ENCODE measurements around the gene KMT2E. TPM values are rescaled to one million over a fixed set of nuclear protein-coding genes. Genes with fewer than 3 reads are reported as not detected.

The KMT2E gene
- polyA plus RNA-seq, 2 of the 4 experiments (the other 2 are of a cell fraction), result 9.4 to 23.4 TPM

DNA sequence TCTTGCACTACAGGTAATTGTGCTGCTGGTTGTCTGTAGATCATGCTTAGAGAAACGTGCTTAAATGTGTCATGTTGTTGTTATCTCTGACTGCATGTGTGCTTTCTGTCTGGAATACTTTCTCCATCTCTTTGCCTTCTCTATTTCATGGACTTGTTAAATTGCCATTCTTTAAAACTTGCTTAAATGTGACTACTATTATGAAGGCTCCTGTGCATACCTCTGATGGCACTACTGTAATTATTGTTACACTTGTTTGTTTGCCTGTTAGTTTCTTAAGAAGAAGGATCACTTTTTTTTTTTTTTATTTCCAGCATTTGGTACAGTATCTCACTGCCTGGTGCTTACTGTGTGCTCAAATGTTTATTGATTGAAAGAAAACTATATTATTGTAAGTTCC, 41.6 kb downstream of the KMT2E start:
- FAIRE-seq (no peak), ATAC-seq (no peak), DNase-seq (ENCODE audit: low read depth in 1 of 2, low spot score in 1 of 2) (no peak)
- Histone ChIP-seq H3K27ac (no peak overlapping the region), H3K4me1 (peaks cover 6% of the 10 kb centered on the region; the same call in 1 of the 3 replicates), H3K9me3 (no peaks in the 10 kb centered on the region), H3K4me2 (no peak overlapping the region), H3K4me3 (no peak overlapping the region)
- ChIA-PET POLR2A (no interaction called here), CTCF (interaction anchor here (1.1 kb wide), 2 partner anchors 10 to 74 kb away, joined by 3 to 4 read pairs; no protein-coding TSS in a partner anchor)
- 74% methylated on average over 1 of the region's 1 CpG for WGBS (ENCODE audit: missing lambda C conversion rate)
- TF ChIP-seq ZC3H11A (IDR thresholded peaks at IDR 0.05) (no peak), MAZ (IDR thresholded peaks at IDR 0.05; ENCODE audit: borderline replicate concordance, low read depth, low read length) (no peak), POLR2AphosphoS2 (conservative IDR thresholded peaks at IDR 0.05; ENCODE audit: low read length) (no peak), ZFP36 (IDR thresholded peaks at IDR 0.05; ENCODE audit: borderline replicate concordance, partially characterized antibody) (no peak), RNF2 (IDR thresholded peaks at IDR 0.05; ENCODE audit: borderline replicate concordance, low read depth) (no peak), KDM5A (IDR thresholded peaks at IDR 0.05) (no peak), SREBF2 (IDR thresholded peaks at IDR 0.05) (no peak), HOXB5 (CRISPR knock-in tag; IDR thresholded peaks at IDR 0.05) (no peak)
- TF ChIP-seq, protein P1, sequence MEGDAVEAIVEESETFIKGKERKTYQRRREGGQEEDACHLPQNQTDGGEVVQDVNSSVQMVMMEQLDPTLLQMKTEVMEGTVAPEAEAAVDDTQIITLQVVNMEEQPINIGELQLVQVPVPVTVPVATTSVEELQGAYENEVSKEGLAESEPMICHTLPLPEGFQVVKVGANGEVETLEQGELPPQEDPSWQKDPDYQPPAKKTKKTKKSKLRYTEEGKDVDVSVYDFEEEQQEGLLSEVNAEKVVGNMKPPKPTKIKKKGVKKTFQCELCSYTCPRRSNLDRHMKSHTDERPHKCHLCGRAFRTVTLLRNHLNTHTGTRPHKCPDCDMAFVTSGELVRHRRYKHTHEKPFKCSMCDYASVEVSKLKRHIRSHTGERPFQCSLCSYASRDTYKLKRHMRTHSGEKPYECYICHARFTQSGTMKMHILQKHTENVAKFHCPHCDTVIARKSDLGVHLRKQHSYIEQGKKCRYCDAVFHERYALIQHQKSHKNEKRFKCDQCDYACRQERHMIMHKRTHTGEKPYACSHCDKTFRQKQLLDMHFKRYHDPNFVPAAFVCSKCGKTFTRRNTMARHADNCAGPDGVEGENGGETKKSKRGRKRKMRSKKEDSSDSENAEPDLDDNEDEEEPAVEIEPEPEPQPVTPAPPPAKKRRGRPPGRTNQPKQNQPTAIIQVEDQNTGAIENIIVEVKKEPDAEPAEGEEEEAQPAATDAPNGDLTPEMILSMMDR (IDR thresholded peaks at IDR 0.05), result no peak
- TF ChIP-seq, protein P2, sequence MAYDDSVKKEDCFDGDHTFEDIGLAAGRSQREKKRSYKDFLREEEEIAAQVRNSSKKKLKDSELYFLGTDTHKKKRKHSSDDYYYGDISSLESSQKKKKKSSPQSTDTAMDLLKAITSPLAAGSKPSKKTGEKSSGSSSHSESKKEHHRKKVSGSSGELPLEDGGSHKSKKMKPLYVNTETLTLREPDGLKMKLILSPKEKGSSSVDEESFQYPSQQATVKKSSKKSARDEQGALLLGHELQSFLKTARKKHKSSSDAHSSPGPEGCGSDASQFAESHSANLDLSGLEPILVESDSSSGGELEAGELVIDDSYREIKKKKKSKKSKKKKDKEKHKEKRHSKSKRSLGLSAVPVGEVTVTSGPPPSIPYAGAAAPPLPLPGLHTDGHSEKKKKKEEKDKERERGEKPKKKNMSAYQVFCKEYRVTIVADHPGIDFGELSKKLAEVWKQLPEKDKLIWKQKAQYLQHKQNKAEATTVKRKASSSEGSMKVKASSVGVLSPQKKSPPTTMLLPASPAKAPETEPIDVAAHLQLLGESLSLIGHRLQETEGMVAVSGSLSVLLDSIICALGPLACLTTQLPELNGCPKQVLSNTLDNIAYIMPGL (CRISPR knock-in tag; IDR thresholded peaks at IDR 0.05; ENCODE audit: borderline replicate concordance), result no peak

DNA sequence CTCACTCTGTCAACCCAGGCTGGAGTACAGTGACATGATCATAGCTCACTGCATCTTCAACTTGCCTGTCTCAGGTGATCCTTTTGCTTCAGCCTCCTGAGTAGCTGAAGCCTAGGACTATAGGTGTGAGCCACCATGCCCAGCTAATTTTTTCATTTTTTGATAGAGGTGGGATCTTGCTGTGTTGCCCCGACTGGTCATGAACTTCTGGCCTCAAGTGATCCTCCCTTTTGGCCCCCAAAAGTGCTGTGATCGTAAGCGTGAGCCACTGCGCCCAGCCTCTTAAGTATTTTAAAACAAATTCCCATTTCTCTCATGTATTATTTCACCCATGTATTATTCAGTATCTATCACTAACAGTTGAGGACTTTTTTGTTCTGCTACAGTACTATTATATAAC, 43.5 kb downstream of the KMT2E start:
- Histone ChIP-seq H3K27ac (no peak overlapping the region), H3K9me3 (no peaks in the 10 kb centered on the region), H3K4me1 (peaks cover 6% of the 10 kb centered on the region; the same call in 1 of the 3 replicates), H3K4me2 (no peak overlapping the region), H3K4me3 (no peak overlapping the region)
- TF ChIP-seq JUNB (IDR thresholded peaks at IDR 0.05), result no peak
- TF ChIP-seq PHF8 (IDR thresholded peaks at IDR 0.05; ENCODE audit: borderline replicate concordance, low read depth), result no peak
- TF ChIP-seq, protein P3, sequence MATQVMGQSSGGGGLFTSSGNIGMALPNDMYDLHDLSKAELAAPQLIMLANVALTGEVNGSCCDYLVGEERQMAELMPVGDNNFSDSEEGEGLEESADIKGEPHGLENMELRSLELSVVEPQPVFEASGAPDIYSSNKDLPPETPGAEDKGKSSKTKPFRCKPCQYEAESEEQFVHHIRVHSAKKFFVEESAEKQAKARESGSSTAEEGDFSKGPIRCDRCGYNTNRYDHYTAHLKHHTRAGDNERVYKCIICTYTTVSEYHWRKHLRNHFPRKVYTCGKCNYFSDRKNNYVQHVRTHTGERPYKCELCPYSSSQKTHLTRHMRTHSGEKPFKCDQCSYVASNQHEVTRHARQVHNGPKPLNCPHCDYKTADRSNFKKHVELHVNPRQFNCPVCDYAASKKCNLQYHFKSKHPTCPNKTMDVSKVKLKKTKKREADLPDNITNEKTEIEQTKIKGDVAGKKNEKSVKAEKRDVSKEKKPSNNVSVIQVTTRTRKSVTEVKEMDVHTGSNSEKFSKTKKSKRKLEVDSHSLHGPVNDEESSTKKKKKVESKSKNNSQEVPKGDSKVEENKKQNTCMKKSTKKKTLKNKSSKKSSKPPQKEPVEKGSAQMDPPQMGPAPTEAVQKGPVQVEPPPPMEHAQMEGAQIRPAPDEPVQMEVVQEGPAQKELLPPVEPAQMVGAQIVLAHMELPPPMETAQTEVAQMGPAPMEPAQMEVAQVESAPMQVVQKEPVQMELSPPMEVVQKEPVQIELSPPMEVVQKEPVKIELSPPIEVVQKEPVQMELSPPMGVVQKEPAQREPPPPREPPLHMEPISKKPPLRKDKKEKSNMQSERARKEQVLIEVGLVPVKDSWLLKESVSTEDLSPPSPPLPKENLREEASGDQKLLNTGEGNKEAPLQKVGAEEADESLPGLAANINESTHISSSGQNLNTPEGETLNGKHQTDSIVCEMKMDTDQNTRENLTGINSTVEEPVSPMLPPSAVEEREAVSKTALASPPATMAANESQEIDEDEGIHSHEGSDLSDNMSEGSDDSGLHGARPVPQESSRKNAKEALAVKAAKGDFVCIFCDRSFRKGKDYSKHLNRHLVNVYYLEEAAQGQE (IDR thresholded peaks at IDR 0.05), result no peak
- no peak for TF ChIP-seq NFE2L2 (conservative IDR thresholded peaks at IDR 0.05; ENCODE audit: low read length)
- no peak for TF ChIP-seq POLR2AphosphoS2 (conservative IDR thresholded peaks at IDR 0.05; ENCODE audit: low read length)
- TF ChIP-seq RAD21 (conservative IDR thresholded peaks at IDR 0.05 in 1 of 2, IDR thresholded peaks at IDR 0.05 in 1 of 2), result no peak
- no peak for TF ChIP-seq BHLHE40 (IDR thresholded peaks at IDR 0.05; ENCODE audit: low read depth, low read length)
- ChIA-PET CTCF (no interaction called here), POLR2A (no interaction called here)
- WGBS (ENCODE audit: missing lambda C conversion rate), result 93% methylated on average over 4 of the region's 4 CpGs
- FAIRE-seq (no peak), ATAC-seq (no peak), DNase-seq (ENCODE audit: low read depth in 1 of 2, low spot score in 1 of 2) (no peak)
